Caki2 (cell line): Measurements from ENCODE around the gene PIEZO2. TPM values are rescaled to one million over a fixed set of nuclear protein-coding genes. Genes with fewer than 3 reads are reported as not detected.
A peak's percentile ranks its signal among the peaks of the same experiment; 100 is the strongest.
"Not testable (repeated sequence)": the region's sequence is repeated elsewhere in the genome, so short reads cannot be mapped to it uniquely, and the experiment has no call there.

Experiments used
- DNase-seq: peaks from one replicate; pipeline ENCODE4 v3.0.0-alpha.2; 2015; ENCODE audit warnings: low read depth
- in situ Hi-C: cut with HindIII; loops from 2 replicates; pipeline ENCODE4 v1.10.0; 2016; ENCODE audit warnings: low sequenced_read_pairs, low pct_unique_long_range_greater_than_20kb, mixed read lengths
- total RNA-seq: library from RNA; depleted of rRNA; stranded (reverse); fragments of >200 nt; shearing (Covaris generic); gene quantifications from 2 replicates; pipeline ENCODE4 v1.2.3, GENCODE V29; 2014; ENCODE audit warnings: low replicate concordance

The PIEZO2 gene
- total RNA-seq, 1 experiment from 2014 or later: 2.8 TPM

- in situ Hi-C loops: no loop called here
These were observed 5.8 kb upstream of the PIEZO2 start for GRCh38 chr18:11155034-11155759.

GRCh38 chr18:11154368-11154989 is 5.1 kb upstream of the PIEZO2 start:
- in situ Hi-C loops: no loop called here
- DNase-seq: peak; percentile 33

More at GRCh38 chr18:11155034-11155759, 5.8 kb upstream of the PIEZO2 start:
- DNase-seq: no peak

- DNase-seq: no peak
- in situ Hi-C loops: no loop called here
These were observed 3.7 kb upstream of the PIEZO2 start for GRCh38 chr18:11153097-11153496.

- DNase-seq: no peak
- in situ Hi-C loops: no loop called here
These were observed 874 bp upstream of the PIEZO2 start for GRCh38 chr18:11150271-11150615.

- no peak for DNase-seq
- in situ Hi-C loops: no loop called here
These were observed 509 bp downstream of the PIEZO2 start for GRCh38 chr18:11148680-11149440.

GRCh38 chr18:11147962-11148679 is 1.2 kb downstream of the PIEZO2 start:
- in situ Hi-C loops: no loop called here
- DNase-seq: no peak

GRCh38 chr18:11147371-11147951 is 1.9 kb downstream of the PIEZO2 start:
- in situ Hi-C loops: no loop called here
- DNase-seq: no peak

GRCh38 chr18:11146947-11147345 is 2.4 kb downstream of the PIEZO2 start:
- no peak for DNase-seq
- in situ Hi-C loops: no loop called here

GRCh38 chr18:11146238-11146946 is 3.0 kb downstream of the PIEZO2 start:
- no peak for DNase-seq
- in situ Hi-C loops: no loop called here

- in situ Hi-C loops: no loop called here
- DNase-seq: no peak
These were observed 3.8 kb downstream of the PIEZO2 start for GRCh38 chr18:11145413-11146191.

- in situ Hi-C loops: no loop called here
- DNase-seq: no peak
These were observed 12.0 kb downstream of the PIEZO2 start for GRCh38 chr18:11137400-11137799.

GRCh38 chr18:11136241-11136640 is 13.1 kb downstream of the PIEZO2 start:
- in situ Hi-C loops: no loop called here
- no peak for DNase-seq

GRCh38 chr18:11134940-11135339 is 14.4 kb downstream of the PIEZO2 start:
- in situ Hi-C loops: no loop called here
- no peak for DNase-seq

GRCh38 chr18:11129059-11129458 is 20.3 kb downstream of the PIEZO2 start:
- DNase-seq, in situ Hi-C loops: not testable (repeated sequence)

- in situ Hi-C loops: no loop called here
- DNase-seq: no peak
These were observed 23.7 kb downstream of the PIEZO2 start for GRCh38 chr18:11125492-11126315.

GRCh38 chr18:11124054-11124453 is 25.3 kb downstream of the PIEZO2 start:
- DNase-seq: no peak
- in situ Hi-C loops: no loop called here
